ENCODE results near the gene ZNF25.
"Not testable (repeated sequence)": the region's sequence is repeated elsewhere in the genome, so short reads cannot be mapped to it uniquely, and the experiment has no call there.

Gene ZNF25

GRCh38 chr10:37976091-37976879, at the start of gene ZNF25:
Gene ZNF25, minus strand, starts transcription at chr10:37976647. Its CDS starts 4,925 bp downstream, at chr10:37971722.
- Histone ChIP-seq H3K79me2 (ENCODE audit: insufficient read depth, low read length) (peaks cover 4% of the 10 kb centered on the region; the same call in 1 of the 2 replicates), H3K4me1 (ENCODE audit: insufficient read depth, low read length, poor library complexity, severe bottlenecking) (peaks cover 21% of the 10 kb centered on the region), H4K20me1 (ENCODE audit: insufficient read depth, low read length, poor library complexity, severe bottlenecking) (no peaks in the 10 kb centered on the region), H3K36me3 (ENCODE audit: insufficient read depth, low read length) (no peaks in the 10 kb centered on the region), H2AFZ (ENCODE audit: low read length) (peak within 1 kb of the TSS; percentile 91), H3K27me3 (ENCODE audit: insufficient read depth, low read length, poor library complexity, severe bottlenecking) (no peaks in the 10 kb centered on the region), H3K9me3 (ENCODE audit: insufficient read depth, low read depth, low read length) (no peaks in the 10 kb centered on the region), H3F3A (ENCODE audit: low read depth) (no peaks in the 10 kb centered on the region), H3K4me3 (ENCODE audit: low read length, poor library complexity, severe bottlenecking) (peak within 1 kb of the TSS; percentile 78), H3K9ac (ENCODE audit: low read depth, low read length, poor library complexity, severe bottlenecking) (peak within 1 kb of the TSS; percentile 80), H3K4me2 (ENCODE audit: low read depth, low read length, poor library complexity, severe bottlenecking) (peak within 1 kb of the TSS; percentile 77), H3K9me2 (replicated peaks; ENCODE audit: low read depth, low read length) (no peaks in the 10 kb centered on the region)
- TF ChIP-seq EZH2phosphoT487 (IDR thresholded peaks at IDR 0.05; ENCODE audit: borderline replicate concordance), result no peak
- TF ChIP-seq CTCF (conservative IDR thresholded peaks at IDR 0.05; ENCODE audit: low read length), result peak; percentile 84

GRCh38 chr10:38025283-38025682, 48.8 kb upstream of the ZNF25 start:
- H3K36me3 ChIP-seq (ENCODE audit: insufficient read depth, low read length), result peaks cover 62% of the 10 kb centered on the region; the same call in 1 of the 2 replicates
- no peak for TF ChIP-seq CTCF (conservative IDR thresholded peaks at IDR 0.05; ENCODE audit: low read length)
- TF ChIP-seq EZH2phosphoT487 (IDR thresholded peaks at IDR 0.05; ENCODE audit: borderline replicate concordance), result no peak

GRCh38 chr10:38019124-38019523, 42.7 kb upstream of the ZNF25 start:
- H3K4me2 ChIP-seq (ENCODE audit: low read depth, low read length, poor library complexity, severe bottlenecking); H3K27me3 ChIP-seq (ENCODE audit: insufficient read depth, low read length, poor library complexity, severe bottlenecking); H2AFZ ChIP-seq (ENCODE audit: low read length); H3K4me3 ChIP-seq (ENCODE audit: low read length, poor library complexity, severe bottlenecking); H3K9me3 ChIP-seq (ENCODE audit: insufficient read depth, low read depth, low read length); H3K4me1 ChIP-seq (ENCODE audit: insufficient read depth, low read length, poor library complexity, severe bottlenecking); H4K20me1 ChIP-seq (ENCODE audit: insufficient read depth, low read length, poor library complexity, severe bottlenecking); H3F3A ChIP-seq (ENCODE audit: low read depth); H3K9ac ChIP-seq (ENCODE audit: low read depth, low read length, poor library complexity, severe bottlenecking); H3K9me2 ChIP-seq (replicated peaks; ENCODE audit: low read depth, low read length): not testable (repeated sequence)
- H3K36me3 ChIP-seq (ENCODE audit: insufficient read depth, low read length), result peaks cover 67% of the 10 kb centered on the region
- peaks cover 19% of the 10 kb centered on the region for H3K79me2 ChIP-seq (ENCODE audit: insufficient read depth, low read length)

More at GRCh38 chr10:38025283-38025682, 48.8 kb upstream of the ZNF25 start:
- no peaks in the 10 kb centered on the region for H4K20me1 ChIP-seq (ENCODE audit: insufficient read depth, low read length, poor library complexity, severe bottlenecking)
- no peaks in the 10 kb centered on the region for H3K9me3 ChIP-seq (ENCODE audit: insufficient read depth, low read depth, low read length)
- no peaks in the 10 kb centered on the region for H3F3A ChIP-seq (ENCODE audit: low read depth)
- H3K4me1 ChIP-seq (ENCODE audit: insufficient read depth, low read length, poor library complexity, severe bottlenecking), result peaks cover 14% of the 10 kb centered on the region
- no peak overlapping the region for H2AFZ ChIP-seq (ENCODE audit: low read length)
- H3K27me3 ChIP-seq (ENCODE audit: insufficient read depth, low read length, poor library complexity, severe bottlenecking), result no peaks in the 10 kb centered on the region
- H3K4me2 ChIP-seq (ENCODE audit: low read depth, low read length, poor library complexity, severe bottlenecking), result no peak overlapping the region
- no peak overlapping the region for H3K4me3 ChIP-seq (ENCODE audit: low read length, poor library complexity, severe bottlenecking)
- H3K9me2 ChIP-seq (replicated peaks; ENCODE audit: low read depth, low read length), result no peaks in the 10 kb centered on the region
- H3K79me2 ChIP-seq (ENCODE audit: insufficient read depth, low read length), result no peaks in the 10 kb centered on the region
- no peak overlapping the region for H3K9ac ChIP-seq (ENCODE audit: low read depth, low read length, poor library complexity, severe bottlenecking)

Data from Loucy (cell line).